Smooth muscle cell (in vitro differentiated cells): Measurements from ENCODE around the gene SYT17. TPM values are rescaled to one million over a fixed set of nuclear protein-coding genes. Genes with fewer than 3 reads are reported as not detected.

Source experiments
- DNase-seq: peaks from one replicate; lab custom pipeline; 2025; ENCODE audit not compliant: unreplicated experiment; lab: John Stamatoyannopoulos, UW
- H2AFZ ChIP-seq: fragments of 200-600 bp; sonication (generic); 2 replicates; pipeline ENCODE4 v1.6.0; 2016; ENCODE audit warnings: antibody characterized with exemption, low read depth, mild to moderate bottlenecking
- H3F3A ChIP-seq: fragments of 200-600 bp; sonication (generic); 2 replicates; pipeline ENCODE4 v1.6.0; 2017; ENCODE audit warnings: antibody characterized with exemption, low read depth
- H3K27ac ChIP-seq: fragments of 200-600 bp; sonication (generic); 2 replicates; pipeline ENCODE4 v1.5.1; 2016; ENCODE audit warnings: low read depth, mild to moderate bottlenecking
- H3K27me3 ChIP-seq: fragments of 200-600 bp; sonication (generic); 2 replicates; pipeline ENCODE4 v1.6.1; 2016; ENCODE audit warnings: low read depth, mild to moderate bottlenecking
- H3K36me3 ChIP-seq: fragments of 200-600 bp; sonication (generic); 2 replicates; pipeline ENCODE4 v1.5.1; 2016; ENCODE audit warnings: low read depth
- H3K4me1 ChIP-seq: fragments of 200-600 bp; sonication (generic); 2 replicates; pipeline ENCODE4 v1.5.1; 2016; ENCODE audit warnings: low read depth
- H3K4me2 ChIP-seq: fragments of 200-600 bp; sonication (generic); 2 replicates; pipeline ENCODE4 v1.6.0; 2016; ENCODE audit warnings: mild to moderate bottlenecking
- H3K4me3 ChIP-seq: fragments of 200-600 bp; sonication (generic); 2 replicates; pipeline ENCODE4 v1.5.1; 2016; ENCODE audit warnings: mild to moderate bottlenecking
- H3K79me2 ChIP-seq: fragments of 200-600 bp; sonication (generic); 2 replicates; pipeline ENCODE4 v1.6.0; 2016; ENCODE audit warnings: low read depth, mild to moderate bottlenecking
- H3K9ac ChIP-seq: fragments of 200-600 bp; sonication (generic); 2 replicates; pipeline ENCODE4 v1.6.0; 2016; ENCODE audit warnings: low read depth
- H3K9me3 ChIP-seq: fragments of 200-600 bp; sonication (generic); replicated peaks from 2 replicates; pipeline ENCODE4 v1.5.1; 2016; ENCODE audit warnings: low read depth
- H4K20me1 ChIP-seq: fragments of 200-600 bp; sonication (generic); 2 replicates; pipeline ENCODE4 v1.6.0; 2016; ENCODE audit warnings: low read depth
- WGBS: methylation state at CpG from one replicate; pipeline ENCODE4 v1.1.7; 2016; ENCODE audit warnings: low lambda C conversion rate; 5-methylcytosine and 5-hydroxymethylcytosine counted together
- polyA plus RNA-seq: library from polyadenylated mRNA; unstranded; fragments of >200 nt; fragmentation: Nextera tagmentation; extraction: Ambion mirVana; gene quantifications from 2 replicates; pipeline ENCODE4 v1.2.1, GENCODE V29; 2016
- total RNA-seq: library from RNA; depleted of rRNA; stranded (reverse); fragments of >200 nt; gene quantifications from 2 replicates; pipeline ENCODE4 v1.2.3, GENCODE V29; 2014
- TF ChIP-seq, protein P1 (sequence below): fragments of 200-600 bp; sonication (generic); IDR thresholded peaks from 2 replicates; pipeline ENCODE4 v1.5.1; 2017; ENCODE audit warnings: borderline replicate concordance, mild to moderate bottlenecking, antibody characterized with exemption; ENCODE audit not compliant: insufficient read depth, poor library complexity, severe bottlenecking

SYT17 gene
- total and polyA plus RNA-seq, 2 experiments from 2014 or later, result 2.0 to 3.9 TPM

- Histone ChIP-seq H3F3A (no peaks in the 10 kb centered on the region), H3K79me2 (no peaks in the 10 kb centered on the region), H3K4me3 (no peak overlapping the region), H3K9me3 (peaks cover 7% of the 10 kb centered on the region), H3K27me3 (no peaks in the 10 kb centered on the region), H3K4me1 (peaks cover 9% of the 10 kb centered on the region), H3K9ac (no peak overlapping the region), H3K4me2 (no peak overlapping the region), H2AFZ (no peak overlapping the region), H3K36me3 (no peaks in the 10 kb centered on the region), H4K20me1 (no peaks in the 10 kb centered on the region), H3K27ac (no peak overlapping the region)
- 51% methylated on average over 2 of the region's 2 CpGs for WGBS
- TF ChIP-seq, protein P1, sequence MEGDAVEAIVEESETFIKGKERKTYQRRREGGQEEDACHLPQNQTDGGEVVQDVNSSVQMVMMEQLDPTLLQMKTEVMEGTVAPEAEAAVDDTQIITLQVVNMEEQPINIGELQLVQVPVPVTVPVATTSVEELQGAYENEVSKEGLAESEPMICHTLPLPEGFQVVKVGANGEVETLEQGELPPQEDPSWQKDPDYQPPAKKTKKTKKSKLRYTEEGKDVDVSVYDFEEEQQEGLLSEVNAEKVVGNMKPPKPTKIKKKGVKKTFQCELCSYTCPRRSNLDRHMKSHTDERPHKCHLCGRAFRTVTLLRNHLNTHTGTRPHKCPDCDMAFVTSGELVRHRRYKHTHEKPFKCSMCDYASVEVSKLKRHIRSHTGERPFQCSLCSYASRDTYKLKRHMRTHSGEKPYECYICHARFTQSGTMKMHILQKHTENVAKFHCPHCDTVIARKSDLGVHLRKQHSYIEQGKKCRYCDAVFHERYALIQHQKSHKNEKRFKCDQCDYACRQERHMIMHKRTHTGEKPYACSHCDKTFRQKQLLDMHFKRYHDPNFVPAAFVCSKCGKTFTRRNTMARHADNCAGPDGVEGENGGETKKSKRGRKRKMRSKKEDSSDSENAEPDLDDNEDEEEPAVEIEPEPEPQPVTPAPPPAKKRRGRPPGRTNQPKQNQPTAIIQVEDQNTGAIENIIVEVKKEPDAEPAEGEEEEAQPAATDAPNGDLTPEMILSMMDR, result no peak
- DNase-seq, result no peak
Observed at GRCh38 chr16:19227643-19228042, 59.6 kb downstream of the SYT17 start.

DNA sequence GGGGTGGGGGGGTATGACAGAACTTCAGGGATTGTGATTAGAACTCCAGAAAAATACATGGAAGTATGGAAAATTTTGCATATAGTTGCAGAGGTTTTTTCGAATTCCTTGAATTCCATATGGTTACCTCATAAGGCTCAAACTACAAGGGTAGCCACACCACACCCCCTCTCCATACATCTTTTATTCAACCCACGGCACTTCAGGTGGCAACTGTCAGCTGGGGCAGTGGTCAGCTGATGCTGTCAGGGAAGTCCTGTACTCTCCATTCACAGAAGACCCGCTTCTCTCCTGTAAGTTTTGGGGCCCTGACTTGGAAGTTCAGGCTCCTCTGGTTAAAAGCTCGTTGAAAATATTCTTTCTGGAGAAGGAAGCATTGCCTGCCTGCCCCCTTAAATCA is 60.0 kb downstream of the SYT17 start:
- H3K36me3 ChIP-seq, result no peaks in the 10 kb centered on the region
- WGBS, result 69% methylated on average over 4 of the region's 4 CpGs

GRCh38 chr16:19228575-19228974 is 60.5 kb downstream of the SYT17 start:
- H3K4me1 ChIP-seq, result peaks cover 9% of the 10 kb centered on the region
- H3K27ac ChIP-seq, result no peak overlapping the region
- TF ChIP-seq, protein P1, result no peak
- H2AFZ ChIP-seq, result no peak overlapping the region
- H4K20me1 ChIP-seq, result no peaks in the 10 kb centered on the region
- H3K4me3 ChIP-seq, result no peak overlapping the region
- H3K4me2 ChIP-seq, result no peak overlapping the region
- H3K9ac ChIP-seq, result no peak overlapping the region
- no peaks in the 10 kb centered on the region for H3F3A ChIP-seq
- peaks cover 7% of the 10 kb centered on the region for H3K9me3 ChIP-seq
- WGBS, result 66% methylated on average over 3 of the region's 3 CpGs
- H3K27me3 ChIP-seq, result no peaks in the 10 kb centered on the region
- no peaks in the 10 kb centered on the region for H3K36me3 ChIP-seq
- no peak for DNase-seq
- no peaks in the 10 kb centered on the region for H3K79me2 ChIP-seq

More for the DNA sequence above, 60.0 kb downstream of the SYT17 start:
- H4K20me1 ChIP-seq, result no peaks in the 10 kb centered on the region
- H2AFZ ChIP-seq, result no peak overlapping the region
- H3K79me2 ChIP-seq, result no peaks in the 10 kb centered on the region
- H3K9ac ChIP-seq, result no peak overlapping the region
- no peaks in the 10 kb centered on the region for H3F3A ChIP-seq
- no peak overlapping the region for H3K4me3 ChIP-seq
- peaks cover 7% of the 10 kb centered on the region for H3K9me3 ChIP-seq
- H3K27ac ChIP-seq, result no peak overlapping the region
- H3K4me1 ChIP-seq, result peaks cover 9% of the 10 kb centered on the region
- no peak for DNase-seq
- H3K4me2 ChIP-seq, result no peak overlapping the region
- TF ChIP-seq, protein P1, result no peak
- H3K27me3 ChIP-seq, result no peaks in the 10 kb centered on the region

DNA sequence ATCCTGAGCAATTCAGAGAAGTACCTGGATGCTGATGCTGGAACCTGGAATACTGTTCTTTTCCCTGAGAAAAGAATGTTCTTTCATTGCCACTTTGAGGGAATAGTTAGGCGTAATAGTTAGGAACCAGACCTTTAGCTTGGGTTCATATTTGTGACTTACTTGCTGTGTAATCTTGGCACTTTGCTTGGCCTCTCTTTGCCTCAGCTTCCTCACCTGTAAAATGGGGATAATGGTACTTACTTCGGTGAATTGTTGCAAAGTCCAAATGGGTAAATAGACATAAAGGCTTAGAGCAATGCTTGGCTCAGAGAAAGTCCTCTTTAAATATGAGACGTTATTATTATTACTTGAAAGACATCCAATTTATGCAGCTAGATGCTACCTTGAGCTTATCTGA is 62.5 kb downstream of the SYT17 start:
- no peaks in the 10 kb centered on the region for H3K27me3 ChIP-seq

More for the DNA sequence above, 62.5 kb downstream of the SYT17 start:
- H3K4me1 ChIP-seq, result peaks cover 9% of the 10 kb centered on the region
- no peaks in the 10 kb centered on the region for H4K20me1 ChIP-seq
- TF ChIP-seq, protein P1, result no peak
- no peak overlapping the region for H3K4me3 ChIP-seq
- H3K79me2 ChIP-seq, result no peaks in the 10 kb centered on the region
- WGBS, result 96% methylated on average over 3 of the region's 3 CpGs
- DNase-seq, result no peak
- H2AFZ ChIP-seq, result no peak overlapping the region
- no peak overlapping the region for H3K9ac ChIP-seq
- H3K9me3 ChIP-seq, result peaks cover under 1% of the 10 kb centered on the region
- H3K27ac ChIP-seq, result no peak overlapping the region
- H3F3A ChIP-seq, result no peaks in the 10 kb centered on the region
- no peak overlapping the region for H3K4me2 ChIP-seq
- H3K36me3 ChIP-seq, result no peaks in the 10 kb centered on the region
